Urinary bladder (tissue), 4 donors: ENCODE results near the gene GPR55. TPM values are rescaled to one million over a fixed set of nuclear protein-coding genes. Genes with fewer than 3 reads are reported as not detected.

Experiments
- DNase-seq: peaks from one replicate; pipeline ENCODE4 v3.0.0-alpha.2; 2015; ENCODE audit errors: extremely low spot score
- H3K27ac ChIP-seq: one replicate; pipeline ENCODE4 v1.5.1; 2013; ENCODE audit warnings: low read depth, mild to moderate bottlenecking, moderate library complexity
- H3K36me3 ChIP-seq: one replicate; pipeline ENCODE4 v1.6.1; 2013; ENCODE audit warnings: mild to moderate bottlenecking, moderate library complexity; ENCODE audit not compliant: insufficient read depth
- H3K4me1 ChIP-seq: one replicate; pipeline ENCODE4 v1.6.1; 2013; ENCODE audit warnings: mild to moderate bottlenecking, moderate library complexity; ENCODE audit not compliant: insufficient read depth
- H3K4me3 ChIP-seq: one replicate; pipeline ENCODE4 v1.5.1; 2013; ENCODE audit warnings: low read depth, low read length
- WGBS: extraction: QIAGEN DNeasy Blood & Tissue Kit; methylation state at CpG from one replicate; pipeline ENCODE4 v1.1.7; 2013; 5-methylcytosine and 5-hydroxymethylcytosine counted together
- polyA plus RNA-seq: library from polyadenylated mRNA; stranded (reverse); fragments of 200-250 nt; gene quantifications from one replicate; pipeline ENCODE4 v1.2.3, GENCODE V29; 2013
- total RNA-seq: library from RNA; depleted of rRNA; stranded (reverse); fragments of >200 nt; gene quantifications from one replicate; pipeline ENCODE4 v1.2.3, GENCODE V29; 2014
- donor health status: healthy with polysubstance abuse.
- donor health status: healthy.

GPR55 gene
- total and polyA plus RNA-seq, 2 donors, result 0.05 to 0.22 TPM

DNA sequence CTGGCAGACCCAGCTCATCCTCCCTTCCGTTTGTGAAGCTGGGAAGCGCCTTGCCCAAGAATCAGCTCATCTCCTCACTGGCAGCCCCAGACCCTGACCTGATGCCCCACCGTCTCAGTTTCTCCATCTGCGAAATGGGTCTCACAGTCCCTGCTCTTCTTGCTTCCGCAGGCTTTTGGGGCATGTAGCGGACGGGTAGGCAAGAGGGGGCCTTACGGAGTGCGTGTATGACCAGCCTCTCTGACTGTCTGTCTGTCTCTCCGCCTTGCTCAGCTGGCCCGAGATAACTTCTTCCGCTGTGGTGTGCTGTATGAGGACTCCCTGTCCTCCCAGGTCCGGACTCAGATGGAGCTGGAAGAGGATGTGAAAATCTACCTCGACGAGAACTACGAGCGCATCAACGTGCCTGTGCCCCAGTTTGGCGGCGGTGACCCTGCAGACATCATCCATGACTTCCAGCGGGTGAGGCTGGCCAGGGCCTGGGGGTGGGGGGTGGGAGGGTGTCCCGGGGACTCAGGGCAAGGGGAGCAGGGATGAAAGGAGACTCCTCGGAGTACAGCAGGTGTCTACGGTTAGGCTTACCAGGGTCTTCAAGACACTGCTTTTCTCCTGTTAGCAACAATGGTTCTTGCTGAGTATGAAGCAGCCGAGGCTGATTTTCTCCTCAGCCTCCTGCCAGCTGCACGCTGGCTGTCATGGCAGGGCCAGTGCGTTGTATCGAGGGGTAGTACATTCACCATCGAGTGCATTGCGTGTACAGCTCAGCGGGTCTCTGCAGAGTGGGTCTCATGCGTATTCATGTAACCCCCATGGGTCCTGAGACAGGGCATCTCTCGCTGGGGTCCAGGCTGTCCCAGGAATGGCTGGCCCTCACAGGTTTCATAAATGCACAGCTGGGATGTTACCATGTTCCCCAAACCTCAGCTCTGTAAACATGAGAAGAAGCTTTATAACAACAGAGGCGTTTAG, 49.4 kb downstream of the GPR55 start:
- no peak overlapping the region for H3K27ac ChIP-seq
- no peak overlapping the region for H3K4me3 ChIP-seq
- 95% methylated on average over 34 of the region's 34 CpGs for WGBS
- DNase-seq, result no peak
- H3K36me3 ChIP-seq, result no peaks in the 10 kb centered on the region
- no peaks in the 10 kb centered on the region for H3K4me1 ChIP-seq

DNA sequence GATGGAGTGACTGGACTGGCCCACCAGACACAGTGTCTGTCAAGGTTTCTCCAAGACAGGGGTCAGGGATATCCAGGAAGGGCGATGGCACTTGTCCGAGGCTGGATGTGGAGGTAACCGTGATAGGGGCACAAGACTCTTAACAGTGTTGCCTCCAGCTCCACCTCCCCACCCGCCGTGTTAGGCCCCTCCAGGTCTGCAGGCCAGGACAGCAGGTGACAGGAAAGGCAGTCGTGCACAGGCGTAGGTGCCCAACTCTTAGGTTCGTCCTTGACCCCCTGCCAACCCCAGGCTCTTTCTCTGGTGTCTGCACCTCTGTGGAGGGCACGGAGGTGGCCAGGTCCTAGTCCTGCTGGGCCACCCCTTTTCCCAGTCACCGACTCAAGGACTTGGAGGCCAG, 50.2 kb downstream of the GPR55 start:
- H3K27ac ChIP-seq, result no peak overlapping the region
- no peaks in the 10 kb centered on the region for H3K4me1 ChIP-seq
- no peak for DNase-seq
- no peak overlapping the region for H3K4me3 ChIP-seq
- H3K36me3 ChIP-seq, result no peaks in the 10 kb centered on the region
- 95% methylated on average over 10 of the region's 10 CpGs for WGBS

DNA sequence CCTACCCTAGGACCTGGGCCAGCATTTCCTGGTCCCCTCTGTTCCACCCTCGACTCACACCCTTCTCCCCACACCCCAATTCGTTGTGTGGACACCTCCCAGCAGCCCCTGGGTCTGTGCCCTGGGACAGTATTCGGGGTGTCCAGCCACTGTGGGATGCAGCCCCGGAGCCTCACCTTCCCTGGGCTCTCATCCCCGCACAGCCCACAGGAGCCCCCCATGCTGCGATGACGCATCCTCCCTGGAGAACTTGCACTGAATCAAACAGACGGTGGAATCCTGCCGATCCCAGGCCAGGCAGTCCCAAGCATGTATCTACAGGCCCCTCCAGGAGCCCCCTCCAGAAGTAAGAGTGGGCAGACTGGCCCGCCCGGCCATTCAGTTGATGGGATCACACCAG, 50.6 kb downstream of the GPR55 start:
- no peaks in the 10 kb centered on the region for H3K36me3 ChIP-seq
- H3K4me1 ChIP-seq, result no peaks in the 10 kb centered on the region
- 88% methylated on average over 11 of the region's 11 CpGs for WGBS
- H3K4me3 ChIP-seq, result no peak overlapping the region
- DNase-seq, result no peak
- no peak overlapping the region for H3K27ac ChIP-seq

DNA sequence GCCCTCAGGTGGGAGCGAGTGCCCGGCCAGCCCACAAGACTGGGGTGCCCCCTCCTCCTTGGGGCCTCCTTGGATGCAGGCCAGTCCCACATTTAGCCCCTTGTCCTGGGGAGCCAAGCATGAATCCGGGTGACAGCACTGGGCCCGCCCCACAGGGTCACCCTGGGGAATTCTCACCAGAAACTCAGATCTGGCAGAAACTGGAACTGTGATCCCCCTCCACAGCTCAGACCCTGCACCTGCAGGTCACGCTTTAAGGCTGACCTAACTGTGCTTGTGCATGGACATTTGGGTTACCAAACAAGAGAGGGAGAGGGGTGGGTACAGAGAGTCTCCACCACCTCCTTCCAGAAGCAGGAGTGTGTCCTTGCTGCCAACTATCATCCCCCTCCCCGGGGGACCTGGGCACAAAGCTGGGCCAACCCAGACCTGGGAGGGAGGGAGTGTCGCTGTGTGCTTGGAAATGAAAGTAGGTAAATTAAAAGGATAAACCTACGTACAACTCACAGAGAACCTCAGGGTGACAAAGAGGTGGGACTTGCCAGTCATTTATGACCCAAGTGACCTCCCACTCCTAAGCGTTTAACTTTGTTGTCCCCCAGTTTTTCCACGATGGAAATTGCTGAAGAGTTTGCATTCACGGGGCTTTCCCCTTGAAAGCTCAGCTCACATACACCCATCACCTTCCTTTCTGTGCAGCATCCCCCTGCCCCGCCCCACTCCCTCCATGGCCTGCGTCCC, 51.2 kb downstream of the GPR55 start:
- DNase-seq, result no peak
- Histone ChIP-seq H3K36me3 (no peaks in the 10 kb centered on the region), H3K27ac (no peak overlapping the region), H3K4me3 (no peak overlapping the region), H3K4me1 (no peaks in the 10 kb centered on the region)
- WGBS, result 86% methylated on average over 13 of the region's 13 CpGs

DNA sequence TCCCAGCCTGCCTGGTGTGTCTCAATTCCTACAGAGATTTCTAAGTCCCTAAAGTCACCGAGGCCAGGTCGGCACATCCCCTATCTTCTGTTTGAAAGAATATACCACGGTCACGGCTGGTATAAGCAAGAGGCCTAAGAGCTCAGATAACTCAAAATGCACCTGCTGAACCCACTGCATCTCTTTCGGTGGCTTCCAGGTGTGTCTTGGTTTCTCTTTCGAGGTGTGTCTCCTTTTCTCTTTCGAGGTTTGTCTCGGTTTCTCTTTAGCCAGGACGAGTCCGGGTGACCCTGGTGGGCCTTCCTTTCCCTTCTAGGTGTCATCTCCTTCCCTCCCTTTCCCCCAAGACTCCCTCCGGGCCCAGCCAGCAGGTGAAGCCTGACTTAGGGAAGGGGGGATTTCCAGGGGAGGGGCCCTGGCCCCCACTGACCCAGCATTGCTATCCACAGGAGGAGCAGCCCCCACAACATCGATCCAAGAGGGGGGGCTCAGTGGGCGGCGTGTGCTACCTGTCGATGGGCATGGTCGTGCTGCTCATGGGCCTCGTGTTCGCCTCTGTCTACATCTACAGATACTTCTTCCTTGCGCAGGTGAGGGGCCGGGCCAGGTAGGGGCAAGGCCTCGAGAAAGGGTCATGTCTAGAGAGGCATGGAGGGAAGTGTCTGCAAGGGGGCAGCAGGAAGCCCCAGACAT, 51.9 kb downstream of the GPR55 start:
- Histone ChIP-seq H3K4me1 (no peaks in the 10 kb centered on the region), H3K4me3 (no peak overlapping the region), H3K27ac (no peak overlapping the region), H3K36me3 (no peaks in the 10 kb centered on the region)
- DNase-seq, result no peak
- WGBS, result 86% methylated on average over 21 of the region's 21 CpGs

DNA sequence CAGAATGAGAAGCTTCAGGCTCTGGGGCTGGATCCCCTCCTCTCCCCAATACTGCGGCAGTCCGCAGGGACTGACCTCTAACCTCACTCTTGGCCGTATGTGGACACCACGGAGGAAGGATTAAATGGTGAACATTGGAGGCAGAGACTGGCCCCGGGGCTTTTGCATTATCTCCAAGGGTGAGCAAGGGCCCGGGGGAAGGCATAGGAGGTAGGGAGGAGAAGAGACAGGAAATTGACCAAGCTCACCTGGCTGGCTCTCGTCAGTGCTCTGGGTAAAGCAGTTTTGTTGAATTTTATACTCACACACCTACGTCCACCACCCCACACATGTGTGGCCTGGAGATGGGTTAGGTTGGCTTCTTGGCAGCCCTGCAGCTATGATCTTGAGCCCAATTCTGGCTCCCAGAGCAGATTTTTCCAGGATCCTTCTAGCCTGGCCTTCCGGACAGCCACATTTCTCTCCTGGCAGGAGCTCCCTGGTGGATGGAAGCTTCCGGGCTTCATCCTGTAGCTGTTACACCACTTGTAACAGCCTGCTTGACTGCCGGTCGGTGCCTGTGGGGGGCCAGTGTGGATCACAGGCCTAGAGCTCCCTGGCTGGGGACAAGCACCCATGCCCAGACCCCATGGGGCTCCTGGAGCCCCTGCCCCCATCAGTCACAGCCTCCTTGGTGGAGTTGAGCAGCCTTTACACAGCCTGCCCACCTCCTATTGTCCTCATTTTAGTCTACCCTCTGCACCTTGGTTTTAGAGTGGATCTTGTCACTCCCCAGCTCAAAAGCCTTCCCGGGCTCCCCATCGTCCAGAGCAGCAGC, 52.7 kb downstream of the GPR55 start:
- Histone ChIP-seq H3K27ac (no peak overlapping the region), H3K36me3 (no peaks in the 10 kb centered on the region), H3K4me3 (no peak overlapping the region), H3K4me1 (no peaks in the 10 kb centered on the region)
- 76% methylated on average over 14 of the region's 14 CpGs for whole genome bisulfite sequencing
- DNase-seq, result no peak

DNA sequence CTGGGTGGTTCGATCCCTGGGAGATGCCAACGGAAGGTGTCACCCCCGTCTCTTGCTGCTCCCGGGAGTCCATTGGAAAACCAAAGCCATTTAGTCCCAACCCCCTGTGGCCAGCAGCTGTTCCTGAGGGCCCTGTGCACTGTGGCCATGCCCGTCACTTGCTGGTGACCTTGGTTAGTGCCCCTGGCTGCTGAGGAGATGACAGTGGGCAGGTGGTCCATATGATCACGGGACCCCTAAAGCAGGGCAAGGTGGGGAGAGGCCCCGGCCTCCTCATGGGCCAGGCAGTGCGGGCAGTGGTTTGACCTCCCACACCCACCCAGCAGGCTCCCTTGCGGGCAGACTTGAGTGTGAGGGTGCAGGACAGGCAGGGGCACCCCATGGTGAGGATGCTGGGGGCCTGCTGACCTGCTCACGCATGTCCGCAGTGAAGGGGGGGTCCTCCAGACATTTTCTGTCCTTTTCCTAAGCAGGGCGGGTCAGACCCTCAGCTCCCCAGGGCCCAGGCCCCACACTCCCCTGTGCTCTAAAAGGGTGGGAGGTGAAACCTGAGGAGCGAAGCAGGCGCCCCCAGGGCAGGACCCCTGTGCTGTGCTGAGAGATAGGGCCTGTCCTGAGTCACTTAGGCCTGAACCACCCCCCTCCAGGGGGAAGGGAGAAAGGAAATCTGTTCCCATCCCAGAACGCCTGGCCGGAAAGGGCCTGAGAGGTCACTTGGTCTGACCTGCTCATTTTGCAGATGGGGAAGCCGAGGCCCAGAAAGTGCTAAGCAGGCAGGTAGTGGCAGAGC, 53.5 kb downstream of the GPR55 start:
- no peaks in the 10 kb centered on the region for H3K4me1 ChIP-seq

DNA sequence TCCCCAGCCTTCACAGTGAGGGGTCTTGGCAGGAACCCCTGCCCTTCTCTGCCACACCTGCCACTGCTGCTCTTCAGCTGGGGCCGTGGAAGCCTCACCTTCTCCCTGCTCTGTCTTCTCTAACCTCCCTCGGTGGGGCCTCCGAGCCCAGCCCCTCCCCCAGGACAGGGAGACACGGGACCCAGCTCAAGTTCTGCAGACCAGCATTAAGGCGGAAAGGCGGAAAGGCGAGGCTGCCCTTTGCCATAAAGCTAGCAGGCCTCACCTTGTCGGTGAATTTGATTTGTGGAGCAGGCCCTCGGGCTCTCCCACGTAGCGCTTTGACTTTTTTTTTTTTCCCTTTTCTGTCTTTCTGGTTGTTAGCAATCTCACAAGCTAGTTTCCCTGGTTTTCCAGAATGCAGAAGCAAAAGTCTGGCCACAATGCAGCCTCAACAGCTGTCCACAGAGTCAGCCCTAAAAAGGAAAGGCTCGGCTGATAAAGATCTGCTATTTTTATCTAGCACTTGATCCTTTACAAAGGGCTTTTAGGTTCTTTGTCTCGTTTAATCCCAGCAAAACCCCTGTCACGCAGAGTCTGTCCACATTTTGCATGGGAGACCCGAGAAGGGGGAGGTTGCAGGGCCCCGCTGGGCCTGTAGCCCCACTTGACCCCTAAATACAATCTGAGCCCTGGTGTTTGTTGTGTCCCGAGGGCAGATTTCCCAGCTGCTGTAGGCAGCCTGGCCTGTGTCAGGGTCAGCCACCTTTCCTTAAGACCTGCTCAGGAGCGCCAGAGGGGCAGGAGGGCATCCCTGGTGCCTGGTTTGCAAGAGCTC, 54.3 kb downstream of the GPR55 start:
- DNase-seq, result no peak
- no peaks in the 10 kb centered on the region for H3K4me1 ChIP-seq
- H3K4me3 ChIP-seq, result no peak overlapping the region
- WGBS, result 25% methylated on average over 18 of the region's 18 CpGs
- no peaks in the 10 kb centered on the region for H3K36me3 ChIP-seq
- peak overlapping the region; percentile 73 for H3K27ac ChIP-seq

More for the DNA sequence above, 53.5 kb downstream of the GPR55 start:
- 69% methylated on average over 17 of the region's 17 CpGs for WGBS
- Histone ChIP-seq H3K4me3 (no peak overlapping the region), H3K27ac (peak overlapping the region; percentile 73), H3K36me3 (no peaks in the 10 kb centered on the region)
- no peak for DNase-seq

DNA sequence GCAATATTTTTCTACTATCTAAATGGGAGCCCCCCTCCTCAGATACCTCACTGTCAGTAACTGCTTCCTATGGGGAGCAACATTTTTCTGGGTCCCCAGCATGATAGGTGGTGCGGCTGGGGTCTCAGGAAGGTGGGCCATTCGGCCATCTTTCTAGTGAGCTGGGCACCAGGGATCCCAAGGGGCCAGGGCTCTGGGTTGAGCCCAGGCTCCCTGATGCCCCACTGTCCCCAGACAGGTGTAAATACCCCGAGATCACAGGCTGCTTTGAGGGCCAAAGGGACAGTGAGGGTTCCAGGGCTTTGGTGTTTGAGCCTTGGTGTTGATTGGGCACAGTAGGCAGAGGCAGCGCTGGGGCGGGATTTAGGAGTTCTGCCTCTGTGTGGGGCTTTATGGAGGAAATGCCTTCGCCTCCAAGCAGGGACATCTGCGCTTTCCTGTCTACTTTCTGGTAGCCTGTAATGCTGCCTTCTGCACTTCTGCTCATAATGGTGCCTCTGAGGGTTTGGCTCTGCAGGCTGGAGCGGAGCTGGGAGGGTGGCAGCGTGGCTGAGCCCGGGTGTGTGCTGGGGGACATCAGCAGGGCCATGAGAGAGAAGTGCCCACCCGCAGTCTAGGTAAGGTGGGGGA, 55.0 kb downstream of the GPR55 start:
- peak overlapping the region; percentile 68 for H3K27ac ChIP-seq
- no peaks in the 10 kb centered on the region for H3K36me3 ChIP-seq
- 72% methylated on average over 11 of the region's 11 CpGs for WGBS
- H3K4me3 ChIP-seq, result no peak overlapping the region
- no peak for DNase-seq
- H3K4me1 ChIP-seq, result no peaks in the 10 kb centered on the region

DNA sequence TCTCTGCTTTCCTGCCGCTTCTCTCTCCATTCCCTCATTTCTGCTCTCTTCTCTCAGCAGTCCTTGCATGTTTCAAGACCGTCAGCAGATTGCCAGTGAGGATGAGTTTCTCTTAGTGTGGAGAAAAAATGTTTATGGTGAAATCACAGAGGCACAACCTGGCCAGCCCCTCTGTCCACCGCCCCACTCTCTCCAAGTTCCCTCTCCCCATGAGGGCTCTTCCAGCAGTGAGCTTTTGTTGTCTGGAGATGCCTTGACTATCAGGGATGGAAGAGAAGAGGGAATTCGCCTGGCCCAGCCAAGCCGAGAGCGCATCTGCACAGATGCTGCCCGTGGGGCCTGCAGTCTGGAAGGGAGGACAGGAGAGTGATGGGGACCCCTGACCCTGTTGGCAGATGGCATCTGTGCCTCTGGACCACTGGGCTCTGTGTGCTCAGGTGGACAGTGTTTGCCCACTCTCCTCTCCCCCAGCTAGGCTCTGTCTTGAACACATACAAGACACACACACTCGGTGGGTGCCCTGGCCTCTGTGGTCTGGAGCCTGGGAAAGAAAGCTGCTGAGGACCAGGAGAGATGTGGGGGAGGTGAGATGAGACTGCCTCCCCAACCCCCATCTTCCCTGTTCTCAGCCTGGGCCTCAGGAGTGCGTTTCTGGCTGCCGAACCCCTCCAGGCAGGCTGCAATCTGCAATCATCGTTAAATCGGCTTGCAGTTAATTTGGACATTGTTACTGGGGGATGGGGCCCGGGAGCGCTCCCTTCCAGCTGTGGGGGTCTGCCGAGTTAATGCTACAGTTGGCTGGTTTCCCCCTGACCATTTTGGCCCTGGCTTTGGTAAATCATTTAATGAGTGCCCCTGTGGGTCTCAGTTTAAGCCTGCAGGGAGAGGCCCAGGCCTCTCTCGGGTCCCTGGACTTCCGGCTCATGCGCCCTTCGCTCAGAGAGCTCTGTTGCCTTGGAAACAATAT, 55.8 kb downstream of the GPR55 start:
- DNase-seq, result peak; percentile 81
- H3K36me3 ChIP-seq, result no peaks in the 10 kb centered on the region
- no peak overlapping the region for H3K4me3 ChIP-seq
- H3K27ac ChIP-seq, result peak overlapping the region; percentile 60
- 48% methylated on average over 19 of the region's 19 CpGs for WGBS
- no peaks in the 10 kb centered on the region for H3K4me1 ChIP-seq
